NCI-H526 treated with DMSO at 0.1 percent for 48 hours (cell line): ENCODE data around the gene C1QTNF8.

ENCODE experiments used
- DNase-seq: peaks from one replicate; lab custom pipeline; 2025; lab: John Stamatoyannopoulos, UW

Gene C1QTNF8

GRCh38 chr16:1127971-1128715 is 32.1 kb upstream of the C1QTNF8 start:
- no peak for DNase-seq

GRCh38 chr16:1127101-1127500 is 31.1 kb upstream of the C1QTNF8 start:
- DNase-seq: no peak

GRCh38 chr16:1126586-1126985 is 30.5 kb upstream of the C1QTNF8 start:
- DNase-seq: no peak

GRCh38 chr16:1126044-1126443 is 30.0 kb upstream of the C1QTNF8 start:
- DNase-seq: no peak

GRCh38 chr16:1125471-1125870 is 29.4 kb upstream of the C1QTNF8 start:
- DNase-seq: no peak

GRCh38 chr16:1124795-1125194 is 28.8 kb upstream of the C1QTNF8 start:
- DNase-seq: no peak

- DNase-seq: no peak
Measured at GRCh38 chr16:1124291-1124690, 28.2 kb upstream of the C1QTNF8 start.

- DNase-seq: no peak
Measured at GRCh38 chr16:1123525-1124230, 27.6 kb upstream of the C1QTNF8 start.

GRCh38 chr16:1122398-1122765 is 26.3 kb upstream of the C1QTNF8 start:
- DNase-seq: no peak

- DNase-seq: no peak
Measured at GRCh38 chr16:1121601-1122397, 25.8 kb upstream of the C1QTNF8 start.

- DNase-seq: no peak
Measured at GRCh38 chr16:1121009-1121408, 25.0 kb upstream of the C1QTNF8 start.

GRCh38 chr16:1120577-1120941 is 24.5 kb upstream of the C1QTNF8 start:
- DNase-seq: no peak

GRCh38 chr16:1119766-1120576 is 23.9 kb upstream of the C1QTNF8 start:
- no peak for DNase-seq

- DNase-seq: no peak
Measured at GRCh38 chr16:1119129-1119528, 23.1 kb upstream of the C1QTNF8 start.

GRCh38 chr16:1117926-1118325 is 21.9 kb upstream of the C1QTNF8 start:
- no peak for DNase-seq

GRCh38 chr16:1117176-1117900 is 21.3 kb upstream of the C1QTNF8 start:
- no peak for DNase-seq

GRCh38 chr16:1116693-1117077 is 20.6 kb upstream of the C1QTNF8 start:
- no peak for DNase-seq

- DNase-seq: no peak
Measured at GRCh38 chr16:1113889-1114526, 18.0 kb upstream of the C1QTNF8 start.

GRCh38 chr16:1113489-1113888 is 17.4 kb upstream of the C1QTNF8 start:
- no peak for DNase-seq

GRCh38 chr16:1112506-1113184 is 16.6 kb upstream of the C1QTNF8 start:
- DNase-seq: no peak
